GM13976 (cell line): ENCODE measurements around the gene TMEM140.
"Not testable (repeated sequence)": the region's sequence is repeated elsewhere in the genome, so short reads cannot be mapped to it uniquely, and the experiment has no call there.

Experiments used
- DNase-seq: peaks from one replicate; pipeline ENCODE4 v3.0.0; 2012; ENCODE audit warnings: low spot score
- in situ Hi-C: fragments of 300-500 bp; cut with MboI; formaldehyde crosslinking; loops from one replicate; pipeline ENCODE4 v1.12.0; 2022; ENCODE audit warnings: low sequenced_read_pairs, mixed read lengths, inconsistent platforms; ENCODE audit not compliant: unreplicated experiment
- TF ChIP-seq, protein P1 (sequence below): IDR thresholded peaks from 2 replicates; pipeline ENCODE4 v1.5.1; 2012; ENCODE audit warnings: borderline replicate concordance, mild to moderate bottlenecking; ENCODE audit not compliant: insufficient read depth; ENCODE audit errors: extremely low read depth, missing control alignments, control extremely low read depth

The TMEM140 gene

GRCh38 chr7:135168001-135168400, 20.1 kb downstream of the TMEM140 start:
- DNase-seq: peak; percentile 25
- in situ Hi-C loops: loop anchor here (5.0 kb wide), 1 partner anchor 176 kb away; no protein-coding TSS in a partner anchor
- TF ChIP-seq, protein P1, sequence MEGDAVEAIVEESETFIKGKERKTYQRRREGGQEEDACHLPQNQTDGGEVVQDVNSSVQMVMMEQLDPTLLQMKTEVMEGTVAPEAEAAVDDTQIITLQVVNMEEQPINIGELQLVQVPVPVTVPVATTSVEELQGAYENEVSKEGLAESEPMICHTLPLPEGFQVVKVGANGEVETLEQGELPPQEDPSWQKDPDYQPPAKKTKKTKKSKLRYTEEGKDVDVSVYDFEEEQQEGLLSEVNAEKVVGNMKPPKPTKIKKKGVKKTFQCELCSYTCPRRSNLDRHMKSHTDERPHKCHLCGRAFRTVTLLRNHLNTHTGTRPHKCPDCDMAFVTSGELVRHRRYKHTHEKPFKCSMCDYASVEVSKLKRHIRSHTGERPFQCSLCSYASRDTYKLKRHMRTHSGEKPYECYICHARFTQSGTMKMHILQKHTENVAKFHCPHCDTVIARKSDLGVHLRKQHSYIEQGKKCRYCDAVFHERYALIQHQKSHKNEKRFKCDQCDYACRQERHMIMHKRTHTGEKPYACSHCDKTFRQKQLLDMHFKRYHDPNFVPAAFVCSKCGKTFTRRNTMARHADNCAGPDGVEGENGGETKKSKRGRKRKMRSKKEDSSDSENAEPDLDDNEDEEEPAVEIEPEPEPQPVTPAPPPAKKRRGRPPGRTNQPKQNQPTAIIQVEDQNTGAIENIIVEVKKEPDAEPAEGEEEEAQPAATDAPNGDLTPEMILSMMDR: no peak

DNA sequence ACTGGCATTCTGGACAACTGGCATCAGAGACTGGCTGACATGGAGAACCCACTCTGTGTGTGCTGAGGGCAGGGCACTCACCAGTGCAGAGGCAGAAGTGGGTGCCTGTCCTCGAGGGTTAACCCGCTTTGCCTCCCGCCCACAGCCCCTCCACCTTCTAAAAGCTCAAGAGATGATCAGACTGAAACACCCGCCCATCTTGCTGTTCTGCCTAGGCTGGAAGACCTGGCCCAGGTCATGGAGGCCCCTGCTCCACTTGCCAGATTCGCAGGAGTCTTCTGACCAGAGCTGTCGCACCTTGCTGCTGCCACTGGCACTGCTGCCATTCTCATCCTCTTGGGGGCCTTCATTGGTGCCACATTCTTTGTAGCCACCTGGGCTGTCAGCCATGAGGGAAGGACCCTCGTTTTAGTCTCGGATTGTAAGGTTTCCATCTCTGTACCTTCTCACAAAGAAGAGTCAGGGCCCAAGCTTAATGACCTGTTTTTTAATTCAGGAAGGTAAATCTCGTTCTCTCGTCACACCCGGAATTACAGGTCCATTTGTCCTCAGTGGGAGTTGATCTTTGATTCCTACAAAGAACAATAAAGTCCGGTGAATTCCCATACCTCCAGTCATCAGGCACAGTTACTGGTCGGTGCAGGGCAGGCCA, 20.7 kb downstream of the TMEM140 start:
- in situ Hi-C loops: loop anchor here (5.0 kb wide), 1 partner anchor 176 kb away; no protein-coding TSS in a partner anchor
- peak; percentile 7 for DNase-seq
- TF ChIP-seq, protein P1: no peak

- in situ Hi-C loops: loop anchor here (5.0 kb wide), 1 partner anchor 177 kb away; no protein-coding TSS in a partner anchor
Observed at GRCh38 chr7:135169141-135169963, 21.5 kb downstream of the TMEM140 start.

DNA sequence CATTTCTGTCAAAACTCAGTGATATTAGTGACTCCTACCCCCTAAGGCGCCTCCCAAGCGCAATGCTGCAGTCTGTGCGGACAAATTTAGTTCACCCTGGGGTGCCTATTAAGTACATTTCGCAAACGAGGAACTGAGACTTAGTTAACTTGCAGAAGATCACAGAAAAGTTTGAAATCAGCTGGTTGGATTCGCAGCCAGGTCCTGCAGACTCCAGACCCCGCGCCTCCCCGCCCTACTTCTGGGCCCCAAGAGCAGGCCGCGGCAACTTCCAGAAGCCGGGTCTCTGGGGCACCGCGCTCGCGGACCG, 22.0 kb downstream of the TMEM140 start:
- DNase-seq: no peak
- TF ChIP-seq, protein P1: no peak
- in situ Hi-C loops: loop anchor here (5.0 kb wide), 1 partner anchor 178 kb away; no protein-coding TSS in a partner anchor

More at GRCh38 chr7:135169141-135169963, 21.5 kb downstream of the TMEM140 start:
- DNase-seq: peak; percentile 80
- TF ChIP-seq, protein P1: peak; percentile 73

DNA sequence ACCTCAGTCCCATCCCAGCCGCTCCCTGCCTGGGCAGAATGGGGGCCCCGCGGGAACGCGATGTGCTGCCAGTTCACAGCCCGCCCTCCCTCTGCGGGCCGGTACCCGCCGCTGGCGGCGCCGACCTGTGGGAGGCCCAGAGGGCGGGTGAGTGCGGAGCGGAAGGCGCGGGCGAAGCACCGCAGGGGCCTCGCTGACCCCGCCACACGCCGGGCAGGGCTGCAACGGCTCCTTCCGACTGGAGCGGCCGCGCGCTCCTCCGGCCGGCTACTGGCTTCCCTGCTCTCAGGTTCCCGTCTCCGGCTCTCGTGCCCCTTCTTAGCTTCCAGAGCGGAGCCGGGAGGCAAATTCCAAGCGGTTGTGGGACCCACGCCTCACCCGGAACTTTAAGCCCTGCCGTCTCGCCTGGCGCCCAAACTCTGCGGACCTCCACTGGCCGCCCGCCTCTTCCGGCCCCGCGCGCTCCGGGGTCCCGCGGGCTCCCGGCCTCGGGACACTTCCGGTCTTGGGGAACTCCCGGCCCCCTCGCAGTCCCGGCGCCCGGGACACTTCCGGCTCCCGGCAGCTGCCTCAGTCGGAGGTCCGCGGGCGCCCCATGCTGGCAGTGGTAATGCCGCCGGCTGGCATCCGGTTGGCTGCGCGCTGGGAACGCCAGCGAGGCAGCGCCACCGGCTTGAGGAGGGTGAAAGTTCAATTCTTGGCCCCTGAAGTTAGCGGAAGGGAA, 22.6 kb downstream of the TMEM140 start, which contains the start of gene CYREN:
TSS of gene CYREN (minus strand) at position 434 of the 724 bp plus-strand sequence. CDS start 1,785 bp downstream, outside the sequence.
- in situ Hi-C loops: no loop called here
- TF ChIP-seq, protein P1: peak; percentile 80
- DNase-seq: peak; percentile 93

GRCh38 chr7:135170998-135171481, 23.2 kb downstream of the TMEM140 start:
- DNase-seq, in situ Hi-C loops: not testable (repeated sequence)

- DNase-seq: peak; percentile 15
- in situ Hi-C loops: not testable (repeated sequence)
Observed at GRCh38 chr7:135171581-135172291, 23.9 kb downstream of the TMEM140 start.

- in situ Hi-C loops, DNase-seq: not testable (repeated sequence)
Observed at GRCh38 chr7:135173916-135174315, 26.0 kb downstream of the TMEM140 start.
